NCI-H187 treated with DMSO at 0.1 percent for 48 hours (cell line): ENCODE measurements around the gene DPEP1.

Experiments
- DNase-seq: peaks from one replicate; lab custom pipeline; 2025; lab: John Stamatoyannopoulos, UW

The DPEP1 gene

DNA sequence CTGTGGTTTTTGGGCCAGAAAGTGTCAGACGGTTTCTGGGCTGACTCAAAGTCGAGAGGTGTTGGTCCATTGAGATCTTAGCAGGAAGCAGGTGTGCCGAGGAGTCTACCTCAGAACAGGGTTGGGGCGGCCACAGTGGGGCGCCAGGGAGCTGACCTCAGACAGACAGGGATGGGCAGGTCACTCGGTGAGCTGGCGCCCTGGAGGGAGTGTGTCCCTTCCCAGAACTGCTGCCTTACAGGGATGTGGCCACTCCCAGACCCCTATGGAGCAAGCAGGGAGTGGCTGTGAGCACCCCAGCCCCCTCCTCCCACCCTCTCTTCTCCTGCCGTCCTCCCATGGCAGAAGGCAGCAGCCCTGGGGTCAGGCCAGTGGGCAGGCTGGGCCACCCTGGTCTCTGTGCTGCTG, 14.0 kb upstream of the DPEP1 start:
- no peak for DNase-seq

DNA sequence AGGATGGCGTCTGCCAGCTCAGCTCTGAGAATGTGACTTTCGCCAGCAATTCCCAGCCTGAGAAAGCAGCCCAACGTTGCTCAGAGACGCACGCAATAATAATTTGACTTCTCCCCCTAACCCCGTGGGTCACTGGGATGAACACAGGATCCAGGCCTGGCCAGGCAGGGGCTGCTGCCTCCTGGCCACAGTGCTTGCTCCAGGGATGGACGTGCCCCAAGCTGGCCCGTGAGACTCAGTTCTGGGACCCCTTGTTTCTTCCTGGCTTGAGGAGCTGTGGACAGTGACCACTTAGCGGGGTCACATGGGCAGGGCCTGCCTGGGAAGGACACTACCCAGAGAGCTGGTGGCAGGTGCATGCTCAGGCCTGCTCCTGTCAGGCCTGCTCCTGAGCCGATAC, 13.5 kb upstream of the DPEP1 start:
- no peak for DNase-seq

DNA sequence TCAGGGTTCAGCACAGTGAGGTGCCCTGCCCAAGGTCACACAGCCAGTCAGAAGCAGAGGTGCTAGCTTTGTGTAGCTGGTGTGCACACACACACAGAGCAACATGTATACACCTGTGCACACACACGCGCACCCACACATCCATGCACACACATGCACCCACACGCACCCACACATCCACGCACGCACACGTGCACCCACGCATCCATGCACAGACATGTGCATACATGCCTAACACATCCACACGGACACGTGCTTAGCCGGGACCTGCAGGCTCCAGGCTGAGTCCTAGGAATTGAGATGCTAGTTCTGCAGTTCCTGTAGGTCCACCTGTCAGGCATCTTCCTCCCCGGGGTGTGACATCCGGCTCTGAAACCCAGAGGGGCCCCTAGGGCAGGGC, 13.0 kb upstream of the DPEP1 start:
- DNase-seq, result no peak

DNA sequence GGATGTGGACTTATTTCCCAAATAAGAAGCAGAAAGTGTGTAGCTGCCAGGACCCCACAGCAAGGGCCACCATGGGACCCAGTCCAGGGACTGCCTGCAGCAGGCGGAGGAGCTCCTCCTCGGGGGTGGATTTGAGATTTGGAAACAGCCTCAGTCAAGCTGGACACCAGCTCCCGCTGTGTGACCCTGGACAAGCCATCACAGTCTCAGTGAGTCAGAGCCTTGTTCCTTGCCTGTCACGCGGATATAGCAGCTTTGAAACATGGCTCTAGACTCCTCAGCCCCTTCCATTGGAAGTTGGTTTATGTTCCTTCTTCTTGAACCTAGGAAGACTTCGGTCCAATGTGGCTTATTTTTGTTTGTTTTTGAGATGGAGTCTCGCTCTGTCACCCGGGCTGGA, 12.5 kb upstream of the DPEP1 start:
- DNase-seq, result no peak

DNA sequence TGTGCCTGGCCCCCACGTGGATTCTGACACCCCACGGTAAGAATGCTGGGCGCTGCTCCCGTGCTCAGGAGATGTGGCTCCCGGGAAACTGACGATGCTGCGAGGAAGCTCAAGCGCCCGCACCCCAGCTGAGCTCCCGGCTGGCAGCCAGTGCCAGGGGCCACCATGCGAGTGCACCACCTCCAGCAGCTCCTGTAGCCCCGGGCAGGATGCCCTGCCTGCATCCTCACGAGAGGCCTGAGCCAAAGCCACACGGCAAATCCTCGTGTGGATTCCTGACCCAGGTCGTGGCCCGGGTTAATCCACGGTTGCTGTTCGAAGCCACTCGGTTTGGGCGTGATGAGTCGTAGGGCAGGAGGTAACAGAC, 11.6 kb upstream of the DPEP1 start:
- DNase-seq, result no peak

DNA sequence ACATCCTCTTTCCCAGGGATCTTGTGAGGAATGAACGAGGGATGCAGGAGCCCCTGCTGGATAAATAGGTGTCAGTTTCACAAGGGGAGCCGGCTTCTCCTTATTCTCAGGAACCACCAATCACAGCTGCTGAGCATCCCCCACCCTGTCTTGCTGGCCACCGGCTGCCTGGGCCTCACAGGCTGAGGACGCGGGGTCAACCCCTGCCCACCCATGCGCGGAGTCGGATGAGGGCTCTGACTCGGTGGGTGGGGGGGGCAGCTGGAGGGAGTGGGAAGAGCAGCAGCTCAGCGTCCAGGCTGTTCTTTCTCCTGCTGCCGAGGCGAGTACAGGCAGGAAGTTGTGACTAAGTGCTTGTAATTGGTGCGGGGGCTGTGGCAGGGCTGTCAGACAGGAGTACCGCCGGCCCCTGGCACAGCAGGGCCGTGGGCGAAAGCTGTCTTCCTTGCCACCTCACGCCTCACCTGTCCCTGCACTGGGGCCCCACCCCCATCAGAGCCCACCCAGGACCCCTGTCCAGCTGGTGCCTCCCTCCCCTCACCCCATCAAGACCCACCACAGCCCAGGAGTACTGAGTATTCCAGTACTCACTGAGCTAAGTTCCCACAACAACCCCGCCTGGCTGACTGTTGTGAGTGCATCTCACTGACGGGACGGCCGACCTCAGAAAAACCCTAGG, 11.0 kb upstream of the DPEP1 start:
- DNase-seq, result no peak

DNA sequence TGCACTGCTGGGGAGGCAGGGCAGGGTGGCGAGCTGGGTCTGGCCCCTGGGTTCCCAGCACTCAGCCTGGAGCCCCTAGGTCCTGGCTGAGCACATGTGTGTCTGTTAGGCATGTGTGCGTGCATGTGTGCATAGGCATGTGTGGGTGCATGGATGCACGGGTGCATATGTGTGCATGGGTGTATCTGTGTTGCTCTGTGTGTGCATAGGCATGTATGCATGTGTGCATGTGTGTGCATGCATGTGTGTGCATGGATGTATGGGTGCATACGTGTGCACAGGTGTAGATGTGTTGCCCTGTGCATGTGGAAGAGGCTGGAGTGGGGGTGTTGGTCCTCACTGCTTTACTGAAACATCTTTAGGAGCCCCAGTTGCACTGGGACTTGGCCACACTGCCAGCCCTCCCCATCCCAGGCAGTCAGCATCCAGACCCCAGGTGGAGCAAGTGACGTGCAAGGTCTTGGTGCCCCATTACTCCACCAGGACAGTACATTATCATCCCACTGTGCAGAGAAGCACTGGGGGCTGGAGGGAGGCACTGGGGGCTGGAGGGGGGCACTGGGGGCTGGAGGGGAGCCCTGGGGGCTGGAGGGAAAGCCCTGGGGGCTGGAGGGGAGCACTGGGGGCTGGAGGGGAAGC, 10.4 kb upstream of the DPEP1 start:
- DNase-seq, result no peak

DNA sequence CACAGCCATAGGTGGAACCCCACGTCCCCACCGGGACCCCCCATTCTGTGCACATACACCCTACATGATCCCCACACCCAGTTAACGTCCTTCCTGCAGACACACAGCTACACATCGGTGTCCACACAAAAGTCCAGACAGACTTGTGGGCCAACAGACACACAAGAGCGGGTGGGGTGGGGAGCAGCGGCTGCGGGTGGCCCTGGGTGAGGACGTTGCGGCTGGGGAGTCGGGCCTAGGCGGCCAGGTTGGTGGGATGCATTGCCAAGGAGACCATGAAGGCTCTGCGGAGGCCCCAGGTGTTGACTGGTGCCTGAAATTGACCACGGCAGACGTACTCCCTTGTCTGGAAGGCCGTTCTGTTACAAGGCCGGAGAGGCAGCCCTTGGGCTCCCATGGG, 8.7 kb upstream of the DPEP1 start:
- DNase-seq, result no peak

DNA sequence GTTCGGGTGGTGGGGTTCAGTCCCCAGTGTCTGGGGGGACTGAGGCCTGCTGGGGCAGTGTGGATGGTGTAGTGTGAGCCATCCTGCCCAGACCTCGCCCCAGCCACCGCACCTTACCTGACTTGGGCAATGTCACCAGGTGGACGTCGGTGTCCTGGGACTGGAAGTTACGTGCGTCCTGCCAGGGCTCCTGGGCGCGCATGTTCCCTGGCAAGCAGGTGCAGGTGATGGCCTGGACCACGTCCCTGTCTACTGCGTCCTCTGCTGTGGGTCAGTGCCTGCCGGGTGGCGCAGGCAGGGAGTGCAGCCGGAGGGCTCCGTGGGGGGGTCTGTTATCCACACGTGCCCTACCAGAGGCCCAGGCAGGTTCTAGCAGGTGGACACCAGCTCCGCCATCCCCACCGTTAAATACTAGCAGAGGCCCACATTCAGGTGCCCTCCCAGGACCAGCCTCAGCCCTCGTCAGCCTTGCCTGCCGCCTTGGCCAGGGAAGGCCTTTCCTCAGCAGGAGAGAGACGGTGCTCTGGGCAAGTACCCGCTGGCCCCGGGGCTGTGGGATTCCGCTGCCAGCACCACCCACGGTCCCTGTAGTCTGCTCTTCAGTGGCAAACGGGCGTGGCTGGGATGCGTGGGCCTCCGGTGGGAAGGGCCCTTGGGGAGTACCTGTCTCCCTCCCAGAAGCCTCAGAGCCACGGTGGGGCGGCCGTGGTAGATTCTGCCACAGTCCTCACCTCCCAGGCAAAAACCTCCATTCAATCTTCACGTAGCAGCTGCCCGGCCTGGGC, 8.1 kb upstream of the DPEP1 start:
- no peak for DNase-seq

DNA sequence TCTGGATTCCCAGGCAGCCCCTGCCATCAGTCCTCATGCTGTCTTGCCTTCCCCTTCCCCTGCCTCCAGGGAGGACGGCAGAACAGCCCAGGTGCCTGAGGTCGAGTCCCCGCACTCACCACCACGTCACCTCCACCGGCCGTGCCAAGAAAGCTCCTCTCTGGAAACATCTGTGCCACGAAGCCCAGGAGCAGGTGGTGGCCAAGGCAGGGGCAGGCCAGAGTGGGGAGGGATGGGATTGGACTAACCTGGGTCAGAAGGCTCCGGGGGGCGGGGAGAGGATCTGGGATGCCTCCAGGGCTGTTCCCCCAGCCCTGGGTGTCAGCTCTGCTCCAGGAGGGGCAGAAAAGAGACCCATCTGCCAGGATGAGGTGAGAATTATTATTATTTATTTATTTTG, 7.4 kb upstream of the DPEP1 start:
- no peak for DNase-seq

DNA sequence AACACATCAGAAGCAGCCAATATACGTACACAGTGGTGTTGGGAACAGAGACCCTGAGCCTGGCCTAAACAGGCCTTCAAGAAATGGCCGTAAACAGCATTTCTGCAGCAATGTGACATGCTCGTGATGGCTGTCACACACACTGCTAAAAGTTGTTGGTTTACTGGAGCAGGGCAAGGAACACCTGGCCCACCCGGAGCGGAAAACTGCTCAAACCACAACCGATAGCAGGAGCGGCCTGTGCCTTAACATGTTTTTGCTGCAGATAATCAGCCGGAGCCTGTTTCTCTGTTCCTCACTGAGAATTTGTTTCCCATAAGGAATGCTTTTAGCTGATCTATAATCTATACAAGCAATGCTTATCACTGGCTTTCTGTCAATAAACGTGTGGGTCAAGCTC, 6.0 kb upstream of the DPEP1 start:
- DNase-seq, result no peak

DNA sequence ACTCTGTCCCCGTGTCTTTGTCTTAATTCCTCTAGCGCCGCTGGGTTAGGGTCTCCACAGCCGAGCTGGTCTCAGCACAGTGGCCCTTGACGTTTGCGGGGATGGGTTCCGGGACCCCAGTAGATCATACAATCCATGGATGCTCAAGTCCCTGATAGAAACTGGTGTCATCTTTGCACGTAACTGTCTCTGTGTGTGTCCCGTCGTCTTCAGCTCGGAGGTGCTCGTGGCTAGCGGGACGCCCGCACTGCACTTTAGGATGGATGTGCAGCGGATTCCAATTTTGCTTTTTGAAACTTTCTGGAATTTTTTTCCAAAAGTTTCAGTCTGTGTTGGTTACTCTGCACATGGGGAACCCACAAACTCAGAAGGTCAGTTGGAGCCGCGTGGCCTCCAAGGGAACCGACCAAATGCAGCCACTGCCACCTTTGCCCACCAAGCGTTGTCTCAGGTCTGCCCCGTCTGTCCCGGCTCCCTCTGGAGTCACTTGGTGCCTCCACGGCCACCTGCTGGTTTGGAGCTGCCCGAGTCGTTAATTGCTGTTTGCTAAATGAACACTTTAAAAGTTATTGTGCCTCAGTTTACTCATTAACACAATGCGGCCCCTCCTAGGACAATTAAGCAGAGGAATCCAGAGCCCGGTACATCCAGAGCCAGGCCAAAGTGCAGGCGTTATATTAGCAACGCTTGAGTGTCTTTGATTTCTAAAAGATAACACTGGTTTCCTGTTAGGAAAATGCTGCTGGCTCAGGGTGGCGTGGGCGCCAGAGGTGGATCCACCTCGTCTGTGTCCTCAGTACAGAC, 5.3 kb upstream of the DPEP1 start:
- no peak for DNase-seq

DNA sequence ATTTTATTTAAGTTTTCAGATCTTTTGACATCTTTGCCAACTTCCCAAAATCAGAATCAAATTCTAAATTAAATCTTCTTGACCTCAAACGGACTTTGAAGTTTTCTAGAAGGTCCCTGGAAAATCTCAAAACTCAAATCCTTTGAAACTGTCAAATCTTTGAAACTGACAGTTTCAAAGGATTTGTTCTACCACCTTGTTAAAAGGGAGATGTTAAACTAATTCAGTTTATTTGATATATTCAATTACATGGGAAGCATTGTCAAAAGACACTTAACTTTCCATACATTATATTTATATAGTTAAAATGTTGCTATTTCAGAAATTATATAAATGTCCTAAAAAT, 3.4 kb upstream of the DPEP1 start:
- DNase-seq, result no peak

DNA sequence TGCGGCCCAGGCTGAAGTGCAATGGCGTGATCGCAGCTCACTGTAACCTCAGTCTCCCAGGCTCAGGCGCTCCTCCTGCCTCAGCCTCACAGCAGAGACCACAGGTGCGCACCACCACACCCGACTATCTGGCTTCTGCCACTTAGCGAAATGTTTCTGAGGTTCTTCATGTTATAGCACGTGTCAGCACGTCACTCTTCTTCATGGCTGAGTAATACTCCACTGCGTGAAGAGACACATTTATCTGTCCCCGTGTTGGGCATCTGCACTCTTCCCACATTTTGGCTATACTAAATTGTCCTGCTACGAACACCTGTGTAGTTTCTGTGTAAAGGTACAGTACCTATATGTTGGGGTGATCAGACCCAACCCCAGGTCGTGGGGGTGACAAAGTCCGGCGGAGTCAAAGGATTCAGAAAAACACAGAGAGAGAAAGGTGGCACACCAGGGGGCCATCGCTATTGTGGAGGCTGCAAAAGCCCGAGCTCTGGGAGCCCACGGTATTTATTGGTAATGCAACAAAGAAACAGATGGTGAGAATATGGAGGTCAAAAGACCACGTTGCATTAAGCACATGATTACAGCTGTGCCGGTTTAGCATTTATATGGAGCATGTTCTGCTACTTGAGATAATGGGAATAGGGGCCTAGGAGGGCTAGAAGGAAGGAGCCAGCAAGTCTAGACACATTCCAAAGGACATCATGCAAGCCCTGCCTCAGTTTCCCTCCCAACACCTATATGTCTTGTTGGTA, 851 bp upstream of the DPEP1 start:
- no peak for DNase-seq

DNA sequence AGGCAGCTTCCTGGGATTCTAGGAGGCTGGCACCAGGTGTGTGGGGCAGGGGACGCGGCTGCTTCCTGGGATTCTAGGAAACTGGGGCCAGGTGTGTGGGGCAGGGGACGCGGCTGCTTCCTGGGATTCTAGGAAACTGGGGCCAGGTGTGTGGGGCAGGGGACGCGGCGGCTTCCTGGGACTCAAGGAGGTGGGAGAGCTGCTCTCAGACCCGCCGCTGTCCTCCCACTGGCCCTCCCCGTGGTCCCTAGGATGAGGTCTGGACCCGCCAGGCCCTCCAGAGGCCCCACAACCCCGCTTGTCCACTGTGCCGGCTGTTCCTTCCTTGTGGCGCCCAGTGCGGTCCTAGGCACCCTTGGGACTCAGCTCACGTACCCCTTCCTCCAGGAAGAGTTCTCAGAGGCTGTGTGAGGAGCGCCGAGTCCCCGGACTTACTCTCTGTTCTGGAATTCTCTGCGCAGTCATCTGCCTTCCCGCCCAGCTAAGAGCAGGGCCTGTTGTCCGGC, 565 bp downstream of the DPEP1 start:
- DNase-seq, result no peak

DNA sequence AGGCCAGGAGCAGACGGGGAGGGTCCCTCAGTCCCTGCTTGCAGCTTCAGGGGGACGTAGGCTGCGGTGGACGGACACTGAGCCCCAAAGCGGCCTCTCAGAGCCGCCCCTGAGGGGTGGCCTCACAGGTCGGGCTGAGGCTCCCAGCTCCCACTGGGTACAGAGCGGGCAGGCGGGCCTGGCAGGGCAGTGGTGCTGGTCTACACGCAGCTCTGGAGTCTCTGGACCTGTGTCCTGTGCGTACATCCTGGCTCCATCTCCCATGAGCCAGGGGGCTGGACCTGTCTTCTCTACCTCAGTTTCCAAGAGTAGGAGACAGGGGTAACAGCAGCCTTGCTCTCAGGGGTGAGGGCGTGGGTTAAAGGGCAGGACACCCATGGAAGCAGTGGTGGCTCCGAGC, 1.7 kb downstream of the DPEP1 start:
- DNase-seq, result no peak

DNA sequence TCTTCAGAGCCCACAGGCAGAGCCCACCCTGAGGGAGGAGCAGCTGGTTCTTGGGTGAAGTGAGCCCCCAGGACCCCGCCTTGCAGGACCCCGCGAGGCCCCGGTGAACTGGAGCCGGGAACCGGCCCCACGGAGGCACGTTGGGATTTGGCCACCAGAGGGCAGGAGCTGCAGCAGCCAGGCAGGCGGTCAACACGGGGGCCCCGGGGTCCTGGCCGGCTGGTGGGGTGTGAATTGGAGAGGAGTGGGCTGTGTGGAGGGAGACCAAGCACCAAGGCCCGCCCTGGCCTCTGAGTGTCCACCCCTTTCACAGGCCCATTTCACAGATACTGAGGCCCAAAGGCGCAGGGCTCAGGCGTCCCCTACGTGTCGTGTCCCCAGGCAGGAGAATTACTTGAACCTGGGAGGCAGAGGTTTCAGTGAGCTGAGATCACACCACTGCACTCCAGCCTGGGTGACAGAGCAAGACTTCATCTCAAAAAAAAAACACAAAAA, 2.2 kb downstream of the DPEP1 start:
- no peak for DNase-seq

DNA sequence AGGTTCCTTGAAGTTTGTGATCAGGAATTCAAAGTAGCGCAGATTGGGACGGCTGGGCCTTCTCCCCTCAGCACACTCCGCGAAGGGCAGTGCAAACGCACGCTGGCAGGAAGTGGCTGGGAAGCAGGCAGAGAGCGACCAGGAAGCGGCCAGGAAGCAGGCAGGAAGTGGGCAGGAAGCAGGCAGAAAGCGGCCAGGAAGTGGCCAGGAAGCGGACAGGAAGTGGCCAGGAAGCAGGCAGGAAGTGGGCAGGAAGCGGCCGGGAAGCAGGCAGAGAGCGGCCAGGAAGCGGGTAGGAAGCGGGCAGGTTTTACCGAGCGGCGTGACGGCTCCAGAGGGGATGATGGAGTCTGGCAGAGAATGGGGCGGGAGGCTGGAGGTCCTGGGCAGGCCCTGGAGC, 3.2 kb downstream of the DPEP1 start:
- DNase-seq, result no peak

DNA sequence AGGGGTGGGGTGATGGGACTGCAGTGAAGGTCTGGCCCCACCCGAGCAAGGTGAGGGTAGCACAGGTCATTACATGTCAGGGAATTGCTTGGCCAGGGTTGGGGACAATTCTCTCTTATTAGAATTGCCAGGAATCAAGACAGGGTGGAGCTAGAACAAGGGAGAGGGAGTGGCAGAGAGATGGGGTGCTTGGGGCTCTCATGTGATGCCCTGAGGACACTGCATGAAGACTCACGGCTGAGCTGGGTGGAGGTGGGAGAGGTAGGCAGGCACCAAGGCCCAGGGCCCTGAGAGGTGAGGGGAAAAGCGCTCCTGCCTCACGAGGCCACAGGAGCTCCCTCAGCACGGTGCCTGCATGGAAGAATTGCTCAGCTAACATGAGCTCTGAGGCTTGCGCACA, 3.6 kb downstream of the DPEP1 start:
- DNase-seq, result no peak

DNA sequence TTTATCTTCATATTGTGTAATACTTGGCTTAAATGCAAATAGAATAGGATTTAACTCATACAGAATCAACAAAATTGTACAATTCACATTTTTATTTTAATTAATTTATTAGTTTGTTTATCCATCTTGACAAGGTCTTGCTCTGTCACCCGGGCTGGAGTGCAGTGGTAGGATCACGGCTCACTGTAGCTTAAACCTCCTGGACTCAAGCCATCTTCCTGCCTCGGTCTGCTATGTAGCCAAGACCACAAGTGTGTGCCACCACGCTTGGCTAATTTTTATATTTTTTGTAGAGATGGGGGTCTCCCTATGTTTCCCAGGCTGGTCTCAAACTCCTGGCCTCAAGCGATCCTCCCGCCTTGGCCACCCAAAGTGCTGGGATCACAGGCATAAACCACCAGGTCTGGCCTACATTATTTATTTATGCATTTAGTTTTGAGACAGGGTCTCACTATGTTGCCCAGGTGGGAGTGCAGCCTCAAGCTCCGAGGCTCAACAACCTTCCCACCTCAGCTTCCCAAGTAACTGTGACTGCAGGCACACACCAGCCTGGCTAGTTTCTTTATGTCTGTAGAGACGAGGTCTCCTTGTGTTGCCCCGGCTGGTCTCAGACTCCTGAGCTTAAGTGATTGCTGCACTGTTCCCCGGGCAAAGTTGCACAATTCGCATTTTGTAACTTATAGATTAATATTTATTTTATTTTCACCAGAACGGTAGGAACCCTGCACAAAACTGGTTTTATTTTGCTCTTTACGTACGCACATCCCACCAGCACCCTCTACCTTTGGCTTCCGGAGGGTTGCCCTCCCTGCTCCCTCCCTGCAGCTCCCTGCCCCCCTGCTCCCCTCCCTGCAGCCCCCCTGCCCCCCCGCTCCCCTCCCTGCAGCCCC, 4.9 kb downstream of the DPEP1 start:
- DNase-seq, result no peak

DNA sequence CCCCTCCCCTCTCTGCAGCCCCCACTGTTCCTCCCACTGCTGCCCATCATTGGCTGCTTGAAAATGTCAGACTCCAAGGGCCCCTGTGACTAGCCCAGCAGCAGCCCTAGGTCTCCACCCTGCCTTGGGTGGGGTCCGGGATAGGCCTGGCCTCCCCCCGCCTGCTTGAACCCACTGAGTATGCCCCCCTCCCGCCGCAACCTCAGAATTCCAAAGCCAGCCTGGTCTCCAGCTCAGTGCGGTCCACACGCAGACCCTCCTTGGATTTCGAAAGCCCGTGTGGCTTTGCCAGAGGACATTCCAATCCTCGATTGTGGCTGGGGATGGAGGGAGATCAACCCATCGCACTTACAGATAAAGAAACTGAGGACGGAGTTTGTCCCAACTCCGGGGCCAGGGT, 6.4 kb downstream of the DPEP1 start:
- DNase-seq, result no peak
